Measurements from ENCODE around the gene ZNF138.

DNA sequence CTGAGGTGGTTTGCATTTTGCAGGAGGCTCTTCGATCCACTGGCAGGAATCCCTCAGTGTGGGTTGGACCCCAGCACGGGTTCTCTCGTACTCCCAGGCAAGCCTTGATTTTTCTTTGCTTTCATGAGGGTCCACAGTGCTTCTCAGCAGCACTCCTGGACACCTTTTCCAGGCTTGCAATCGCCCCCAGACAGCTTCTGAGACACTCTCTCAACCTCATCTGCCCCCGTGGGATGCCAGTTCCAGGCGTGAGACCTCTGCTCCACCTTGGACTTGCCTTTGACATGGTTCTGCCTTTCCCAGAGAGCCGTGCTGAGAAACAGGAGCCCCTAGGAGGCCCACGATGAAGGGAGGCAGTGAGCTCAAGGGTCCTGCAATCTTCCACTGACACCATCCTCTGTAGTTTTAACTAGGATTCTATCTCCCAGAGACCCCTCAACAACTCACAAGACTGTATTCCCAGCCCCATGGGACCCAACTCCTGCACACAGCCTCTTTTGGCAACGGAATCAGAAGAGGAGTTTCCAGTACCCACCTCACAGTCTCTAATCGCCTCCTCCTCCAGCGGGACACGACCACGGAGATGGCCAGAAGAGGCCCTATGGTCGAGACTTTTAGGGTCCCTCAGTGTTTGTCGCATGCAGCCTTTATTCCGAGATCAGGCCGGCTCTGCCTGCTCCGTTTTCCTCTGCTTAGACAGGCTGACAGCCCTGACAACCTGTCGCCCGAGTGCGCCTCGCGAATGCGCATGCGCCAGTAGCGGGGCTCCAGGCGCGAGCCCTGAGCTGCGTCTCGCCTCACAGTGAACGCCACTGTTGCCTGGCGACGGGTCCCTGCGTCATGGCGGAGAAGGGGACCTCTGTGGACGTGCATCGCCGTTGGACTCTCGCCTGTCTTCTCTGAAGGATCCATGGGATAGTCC, 82.8 kb downstream of the ZNF138 start:
- TF ChIP-seq EP300 (IDR thresholded peaks at IDR 0.05) = no peak
- TF ChIP-seq, protein P1, sequence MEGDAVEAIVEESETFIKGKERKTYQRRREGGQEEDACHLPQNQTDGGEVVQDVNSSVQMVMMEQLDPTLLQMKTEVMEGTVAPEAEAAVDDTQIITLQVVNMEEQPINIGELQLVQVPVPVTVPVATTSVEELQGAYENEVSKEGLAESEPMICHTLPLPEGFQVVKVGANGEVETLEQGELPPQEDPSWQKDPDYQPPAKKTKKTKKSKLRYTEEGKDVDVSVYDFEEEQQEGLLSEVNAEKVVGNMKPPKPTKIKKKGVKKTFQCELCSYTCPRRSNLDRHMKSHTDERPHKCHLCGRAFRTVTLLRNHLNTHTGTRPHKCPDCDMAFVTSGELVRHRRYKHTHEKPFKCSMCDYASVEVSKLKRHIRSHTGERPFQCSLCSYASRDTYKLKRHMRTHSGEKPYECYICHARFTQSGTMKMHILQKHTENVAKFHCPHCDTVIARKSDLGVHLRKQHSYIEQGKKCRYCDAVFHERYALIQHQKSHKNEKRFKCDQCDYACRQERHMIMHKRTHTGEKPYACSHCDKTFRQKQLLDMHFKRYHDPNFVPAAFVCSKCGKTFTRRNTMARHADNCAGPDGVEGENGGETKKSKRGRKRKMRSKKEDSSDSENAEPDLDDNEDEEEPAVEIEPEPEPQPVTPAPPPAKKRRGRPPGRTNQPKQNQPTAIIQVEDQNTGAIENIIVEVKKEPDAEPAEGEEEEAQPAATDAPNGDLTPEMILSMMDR (IDR thresholded peaks at IDR 0.05) = no peak
